Esophagus squamous epithelium (tissue), 4 donors: ENCODE data around the gene FAM98C.

Source experiments
- POLR2A ChIP-seq, 4 donors: fragments of 450-650 bp; IDR thresholded peaks; one replicate each; pipeline ENCODE4 v1.6.1; 2017; ENCODE audit warnings: antibody characterized with exemption in 4 of 4, mild to moderate bottlenecking in 4 of 4, moderate library complexity in 3 of 4
- TF ChIP-seq, protein P1 (sequence below), 6 experiments: fragments of 450-650 bp in 4 of 6; fragments of 200-600 bp in 2 of 6; sonication (generic) in 2 of 6; IDR thresholded peaks; one replicate each; pipeline ENCODE4 v1.5.1; 2016 to 2019; ENCODE audit warnings: antibody characterized with exemption in 6 of 6, mild to moderate bottlenecking in 4 of 6, moderate library complexity in 4 of 6

DNA sequence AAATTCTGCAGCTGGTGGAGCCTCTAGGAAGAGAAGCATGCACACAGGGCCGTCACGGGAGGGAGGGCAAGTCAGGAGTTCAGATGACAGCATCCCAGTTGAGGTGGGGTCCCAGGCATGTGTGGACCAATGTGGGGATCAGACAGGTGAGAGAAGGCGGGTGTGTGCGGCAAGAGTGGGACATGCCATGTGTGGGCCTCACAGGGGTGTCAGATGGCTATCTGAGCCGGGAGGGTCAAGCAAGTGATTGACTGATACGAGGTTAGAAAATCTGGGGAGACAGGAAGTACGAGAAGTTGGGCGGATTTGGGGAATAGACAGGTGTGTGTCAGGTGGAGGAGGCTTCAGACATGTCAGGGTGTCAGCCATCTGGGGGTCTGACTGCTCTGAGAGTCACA is 14.3 kb downstream of the FAM98C start:
- TF ChIP-seq, protein P1, sequence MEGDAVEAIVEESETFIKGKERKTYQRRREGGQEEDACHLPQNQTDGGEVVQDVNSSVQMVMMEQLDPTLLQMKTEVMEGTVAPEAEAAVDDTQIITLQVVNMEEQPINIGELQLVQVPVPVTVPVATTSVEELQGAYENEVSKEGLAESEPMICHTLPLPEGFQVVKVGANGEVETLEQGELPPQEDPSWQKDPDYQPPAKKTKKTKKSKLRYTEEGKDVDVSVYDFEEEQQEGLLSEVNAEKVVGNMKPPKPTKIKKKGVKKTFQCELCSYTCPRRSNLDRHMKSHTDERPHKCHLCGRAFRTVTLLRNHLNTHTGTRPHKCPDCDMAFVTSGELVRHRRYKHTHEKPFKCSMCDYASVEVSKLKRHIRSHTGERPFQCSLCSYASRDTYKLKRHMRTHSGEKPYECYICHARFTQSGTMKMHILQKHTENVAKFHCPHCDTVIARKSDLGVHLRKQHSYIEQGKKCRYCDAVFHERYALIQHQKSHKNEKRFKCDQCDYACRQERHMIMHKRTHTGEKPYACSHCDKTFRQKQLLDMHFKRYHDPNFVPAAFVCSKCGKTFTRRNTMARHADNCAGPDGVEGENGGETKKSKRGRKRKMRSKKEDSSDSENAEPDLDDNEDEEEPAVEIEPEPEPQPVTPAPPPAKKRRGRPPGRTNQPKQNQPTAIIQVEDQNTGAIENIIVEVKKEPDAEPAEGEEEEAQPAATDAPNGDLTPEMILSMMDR (IDR thresholded peaks at IDR 0.05) = no peak
- no peak for TF ChIP-seq POLR2A (IDR thresholded peaks at IDR 0.05)
